BE2C (cell line): ENCODE results near the gene CTDSP2. TPM values are rescaled to one million over a fixed set of nuclear protein-coding genes. Genes with fewer than 3 reads are reported as not detected.

ENCODE experiments used
- DNase-seq: peaks from one replicate; pipeline ENCODE4 v3.0.0-alpha.2; 2020
- H3K27me3 ChIP-seq: fragments of 250-450 bp; sonication (Bioruptor Pico); 2 replicates; pipeline ENCODE4 v1.5.1; 2020; ENCODE audit warnings: mild to moderate bottlenecking
- H3K36me3 ChIP-seq: fragments of 250-450 bp; sonication (Bioruptor Pico); 2 replicates; pipeline ENCODE4 v1.5.1; 2020; ENCODE audit warnings: mild to moderate bottlenecking
- H3K4me1 ChIP-seq: fragments of 250-450 bp; sonication (Bioruptor Pico); 2 replicates; pipeline ENCODE4 v1.5.1; 2020
- H3K4me3 ChIP-seq: 2 replicates; pipeline ENCODE4 v1.5.1; 2011; ENCODE audit warnings: low read depth, low read length
- H3K9me3 ChIP-seq: fragments of 250-450 bp; sonication (Bioruptor Pico); 2 replicates; pipeline ENCODE4 v1.5.1; 2020
- CTCF ChIP-seq: IDR thresholded peaks from 2 replicates; pipeline ENCODE4 v1.5.1; 2012; ENCODE audit warnings: mild to moderate bottlenecking, low read depth, low read length
- polyA plus RNA-seq: library from polyadenylated mRNA; unstranded; fragments of >200 nt; gene quantifications from one replicate; pipeline ENCODE4 v1.2.1, GENCODE V29; 2012; ENCODE audit warnings: low read depth, missing spikeins; ENCODE audit not compliant: insufficient read length, insufficient read depth

The CTDSP2 gene
- 115 TPM for polyA plus RNA-seq

GRCh38 chr12:57846577-57847319 is at the start of gene CTDSP2:
Gene CTDSP2, minus strand, starts transcription at chr12:57846729. Its CDS starts 294 bp downstream, at chr12:57846435.
- TF ChIP-seq CTCF = no peak
- H3K4me3 ChIP-seq = peak within 1 kb of the TSS; percentile 93
- no peaks in the 10 kb centered on the region for H3K9me3 ChIP-seq
- H3K27me3 ChIP-seq = no peaks in the 10 kb centered on the region
- H3K36me3 ChIP-seq = no peaks in the 10 kb centered on the region
- H3K4me1 ChIP-seq = peaks cover 16% of the 10 kb centered on the region
- peak; percentile 100 for DNase-seq

GRCh38 chr12:57896115-57896433 is 49.5 kb upstream of the CTDSP2 start:
- H3K27me3 ChIP-seq = no peaks in the 10 kb centered on the region
- peak overlapping the region; percentile 69 for H3K4me3 ChIP-seq
- no peaks in the 10 kb centered on the region for H3K9me3 ChIP-seq
- no peak for TF ChIP-seq CTCF
- no peaks in the 10 kb centered on the region for H3K36me3 ChIP-seq
- peaks cover 43% of the 10 kb centered on the region for H3K4me1 ChIP-seq
- no peak for DNase-seq

- Histone ChIP-seq H3K4me1 (peaks cover 43% of the 10 kb centered on the region), H3K27me3 (no peaks in the 10 kb centered on the region), H3K9me3 (no peaks in the 10 kb centered on the region), H3K4me3 (no peak overlapping the region), H3K36me3 (no peaks in the 10 kb centered on the region)
- TF ChIP-seq CTCF = no peak
- DNase-seq = no peak
Observed at GRCh38 chr12:57895389-57896114, 49.0 kb upstream of the CTDSP2 start.

GRCh38 chr12:57894399-57895292 is 48.1 kb upstream of the CTDSP2 start:
- DNase-seq = no peak

More at GRCh38 chr12:57894399-57895292, 48.1 kb upstream of the CTDSP2 start:
- Histone ChIP-seq H3K36me3 (no peaks in the 10 kb centered on the region), H3K4me1 (peaks cover 48% of the 10 kb centered on the region), H3K27me3 (no peaks in the 10 kb centered on the region), H3K9me3 (no peaks in the 10 kb centered on the region), H3K4me3 (no peak overlapping the region)
- no peak for TF ChIP-seq CTCF
